Measurements from ENCODE around the gene TMEM80. TPM values are rescaled to one million over a fixed set of nuclear protein-coding genes. Genes with fewer than 3 reads are reported as not detected.

Gene TMEM80
- total and polyA plus RNA-seq, 2 donors (not counting 3 experiments of a cell fraction or from before 2014, with no cell fraction given): 21.2 to 26.6 TPM

DNA sequence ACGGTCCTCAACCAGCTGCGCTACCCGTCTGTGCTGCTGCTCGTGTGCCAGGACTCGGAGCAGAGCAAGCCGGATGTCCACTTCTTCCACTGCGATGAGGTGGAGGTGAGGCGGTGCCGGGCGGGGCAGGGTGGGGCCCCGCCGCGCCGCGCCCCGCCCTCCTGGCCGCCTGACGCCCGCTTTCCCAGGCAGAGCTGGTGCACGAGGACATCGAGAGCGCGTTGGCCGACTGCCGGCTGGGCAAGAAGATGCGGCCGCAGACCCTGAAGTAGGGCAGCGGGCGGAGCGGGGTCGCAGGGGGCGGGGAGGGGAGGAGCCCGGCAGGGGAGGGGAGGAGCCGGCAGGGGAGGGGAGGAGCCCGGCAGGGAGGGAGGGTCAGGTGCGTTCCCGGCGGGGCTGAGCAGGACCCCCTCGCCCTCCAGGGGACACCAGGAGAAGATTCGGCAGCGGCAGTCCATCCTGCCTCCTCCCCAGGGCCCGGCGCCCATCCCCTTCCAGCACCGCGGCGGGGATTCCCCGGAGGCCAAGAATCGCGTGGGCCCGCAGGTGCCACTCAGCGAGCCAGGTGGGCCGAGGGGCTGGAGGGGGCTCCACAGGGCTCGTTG lies 25.1 kb downstream of the TMEM80 start:
- DNase-seq (ENCODE audit: low read depth, low spot score) (no peak), FAIRE-seq (no peak)
- no TSS peak for BruUV-seq (replicated peaks)
- no peak overlapping the region for H3K9ac ChIP-seq (replicated peaks; ENCODE audit: extremely low read depth, insufficient read depth, low read length)
- H3K4me3 ChIP-seq (replicated peaks in 1 of 3; ENCODE audit: insufficient read depth in 1 of 3, low read depth in 1 of 3, low read length in 3 of 3): no peak overlapping the region
- no peak overlapping the region for H3K27ac ChIP-seq (ENCODE audit: insufficient read depth, low read depth, low read length)
- peak overlapping the region; percentile 31 for H2AFZ ChIP-seq (ENCODE audit: low read depth, low read length)
- intact Hi-C loops (cut with micrococcal nuclease): no loop called here
- H3K9me3 ChIP-seq (replicated peaks; ENCODE audit: control insufficient read depth, insufficient read depth, low read length): no peaks in the 10 kb centered on the region
- no peaks in the 10 kb centered on the region for H4K20me1 ChIP-seq (replicated peaks; ENCODE audit: control insufficient read depth, extremely low read depth, insufficient read depth, low read length)
- H3K36me3 ChIP-seq (ENCODE audit: control insufficient read depth in 2 of 2, extremely low read depth in 1 of 2, insufficient read depth in 2 of 2, low read length in 2 of 2): no peaks in the 10 kb centered on the region
- CTCF ChIA-PET: interaction anchor here (0.6 to 2.0 kb wide), 7 partner anchors 9 to 166 kb away, joined by 3 to 8 read pairs (median 4); no protein-coding TSS in a partner anchor
- POLR2A ChIA-PET: interaction anchor here (0.6 kb wide), 1 partner anchor 22 kb away, joined by 5 read pairs; no protein-coding TSS in a partner anchor
- H3K4me1 ChIP-seq (ENCODE audit: control insufficient read depth, extremely low read depth, insufficient read depth, low read length): peaks cover 3% of the 10 kb centered on the region
- no peaks in the 10 kb centered on the region for H3K79me2 ChIP-seq (ENCODE audit: control insufficient read depth, insufficient read depth, low read length)
- peaks cover 22 to 23% of the 10 kb centered on the region in 2 experiments for H3K27me3 ChIP-seq (ENCODE audit: control insufficient read depth in 2 of 2, insufficient read depth in 2 of 2, low read length in 2 of 2)
- no peaks in the 10 kb centered on the region for H3K9me1 ChIP-seq (replicated peaks; ENCODE audit: control insufficient read depth, extremely low read depth, insufficient read depth, low read length)
- dilution Hi-C loops (cut with MboI; ENCODE audit: extremely low pct_ligation_motif_present, low sequenced_read_pairs): no loop called here
- TF ChIP-seq, protein P1, sequence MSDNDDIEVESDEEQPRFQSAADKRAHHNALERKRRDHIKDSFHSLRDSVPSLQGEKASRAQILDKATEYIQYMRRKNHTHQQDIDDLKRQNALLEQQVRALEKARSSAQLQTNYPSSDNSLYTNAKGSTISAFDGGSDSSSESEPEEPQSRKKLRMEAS (IDR thresholded peaks at IDR 0.05; ENCODE audit: insufficient read depth, insufficient read length): no peak
- peak; percentile 57 for TF ChIP-seq EZH2 (IDR thresholded peaks at IDR 0.05; ENCODE audit: borderline replicate concordance, low read depth, low read length, severe bottlenecking)
- no peak overlapping the region for H3K4me2 ChIP-seq (ENCODE audit: insufficient read depth, low read length)

DNA sequence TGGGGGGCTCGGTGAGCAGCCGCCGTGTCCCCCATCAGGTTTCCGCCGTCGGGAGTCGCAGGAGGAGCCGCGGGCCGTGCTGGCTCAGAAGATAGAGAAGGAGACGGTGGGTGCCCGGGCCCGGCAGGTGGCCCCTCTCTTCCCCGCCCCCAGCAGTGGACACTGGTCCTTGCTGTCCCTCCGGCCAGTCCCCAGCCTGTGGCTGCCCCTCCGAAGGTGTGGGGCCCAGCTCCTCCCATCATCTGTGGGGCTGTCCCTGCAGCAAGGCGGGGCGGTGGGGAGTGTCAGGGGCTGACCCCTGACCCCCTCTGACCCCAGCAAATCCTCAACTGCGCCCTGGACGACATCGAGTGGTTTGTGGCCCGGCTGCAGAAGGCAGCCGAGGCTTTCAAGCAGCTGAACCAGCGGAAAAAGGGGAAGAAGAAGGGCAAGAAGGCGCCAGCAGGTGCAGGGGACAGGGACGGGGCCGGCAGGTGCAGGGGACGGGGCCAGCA lies 25.7 kb downstream of the TMEM80 start:
- no peak overlapping the region for H2AFZ ChIP-seq (ENCODE audit: low read depth, low read length)
- dilution Hi-C loops (cut with MboI; ENCODE audit: extremely low pct_ligation_motif_present, low sequenced_read_pairs): no loop called here
- H3K27ac ChIP-seq (ENCODE audit: insufficient read depth, low read depth, low read length): no peak overlapping the region
- H3K4me3 ChIP-seq (replicated peaks in 1 of 3; ENCODE audit: insufficient read depth in 1 of 3, low read depth in 1 of 3, low read length in 3 of 3): no peak overlapping the region
- ChIA-PET POLR2A (no interaction called here), CTCF (interaction anchor here (1.0 to 3.9 kb wide), 10 partner anchors 9 to 167 kb away, joined by 3 to 36 read pairs (median 4); partner anchors contain the start of genes DEAF1 and TMEM80)
- no peaks in the 10 kb centered on the region for H3K9me1 ChIP-seq (replicated peaks; ENCODE audit: control insufficient read depth, extremely low read depth, insufficient read depth, low read length)
- no peaks in the 10 kb centered on the region for H3K9me3 ChIP-seq (replicated peaks; ENCODE audit: control insufficient read depth, insufficient read depth, low read length)
- no peak for DNase-seq (ENCODE audit: low read depth, low spot score)
- no peak overlapping the region for H3K9ac ChIP-seq (replicated peaks; ENCODE audit: extremely low read depth, insufficient read depth, low read length)
- H3K79me2 ChIP-seq (ENCODE audit: control insufficient read depth, insufficient read depth, low read length): no peaks in the 10 kb centered on the region
- TF ChIP-seq EZH2 (IDR thresholded peaks at IDR 0.05; ENCODE audit: borderline replicate concordance, low read depth, low read length, severe bottlenecking) (peak; percentile 50), FOS (IDR thresholded peaks at IDR 0.05; ENCODE audit: borderline replicate concordance, insufficient read depth, low read length) (no peak)
- intact Hi-C loops (cut with micrococcal nuclease): no loop called here
- H3K36me3 ChIP-seq (ENCODE audit: control insufficient read depth in 2 of 2, extremely low read depth in 1 of 2, insufficient read depth in 2 of 2, low read length in 2 of 2): no peaks in the 10 kb centered on the region
- peaks cover 22 to 23% of the 10 kb centered on the region in 2 experiments for H3K27me3 ChIP-seq (ENCODE audit: control insufficient read depth in 2 of 2, insufficient read depth in 2 of 2, low read length in 2 of 2)
- no peaks in the 10 kb centered on the region for H4K20me1 ChIP-seq (replicated peaks; ENCODE audit: control insufficient read depth, extremely low read depth, insufficient read depth, low read length)
- no peak for FAIRE-seq
- H3K4me1 ChIP-seq (ENCODE audit: control insufficient read depth, extremely low read depth, insufficient read depth, low read length): peaks cover 3% of the 10 kb centered on the region
- no TSS peak for BruUV-seq (replicated peaks)
- H3K4me2 ChIP-seq (ENCODE audit: insufficient read depth, low read length): no peak overlapping the region

Data from endothelial cell of umbilical vein (primary cell).